HL-60 (cell line): ENCODE measurements around the gene SPDEF.

Source experiments
- CTCF ChIP-seq: IDR thresholded peaks from one replicate; pipeline ENCODE4 v1.5.1; 2011; ENCODE audit warnings: low read length, control low read depth, inconsistent platforms; ENCODE audit not compliant: insufficient read depth
- POLR2AphosphoS5 ChIP-seq: IDR thresholded peaks from 2 replicates; pipeline ENCODE4 v1.6.1; 2012; ENCODE audit warnings: low read depth
- REST ChIP-seq: IDR thresholded peaks from 2 replicates; pipeline ENCODE4 v1.6.1; 2012; ENCODE audit warnings: low read depth; ENCODE audit not compliant: insufficient replicate concordance

GRCh38 chr6:34585108-34585507, 29.0 kb upstream of the SPDEF start:
- TF ChIP-seq CTCF (no peak), REST (no peak), POLR2AphosphoS5 (no peak)
